AG09319 (cell line): Measurements from ENCODE around the gene TSPOAP1.

Experiments used
- DNase-seq: peaks from one replicate; pipeline ENCODE4 v3.0.0-alpha.2; 2010; ENCODE audit warnings: low read depth; ENCODE audit errors: extremely low read depth
- CTCF ChIP-seq: IDR thresholded peaks from 2 replicates; pipeline ENCODE4 v1.5.1; 2011; ENCODE audit warnings: low read depth, mild to moderate bottlenecking, inconsistent platforms, low read length, moderate library complexity

Gene TSPOAP1

GRCh38 chr17:58254803-58255202, 73.8 kb downstream of the TSPOAP1 start:
- no peak for DNase-seq
- TF ChIP-seq CTCF: no peak

GRCh38 chr17:58253082-58253481, 75.5 kb downstream of the TSPOAP1 start:
- no peak for TF ChIP-seq CTCF
- no peak for DNase-seq

GRCh38 chr17:58252141-58252540, 76.5 kb downstream of the TSPOAP1 start:
- DNase-seq: no peak
- no peak for TF ChIP-seq CTCF
